Stimulated activated CD8-positive, alpha-beta memory T cell treated with anti-CD3 and anti-CD28 coated beads, Interleukin-2, amount 100 ng/mL, for 48 hours (primary cell): ENCODE results near the gene TANGO2.
"Not testable (repeated sequence)": the region's sequence is repeated elsewhere in the genome, so short reads cannot be mapped to it uniquely, and the experiment has no call there.

Experiments used
- DNase-seq, 2 donors: peaks; one replicate each; pipeline ENCODE4 v3.0.0-alpha.2; 2020; ENCODE audit warnings: low read depth in 2 of 2

Gene TANGO2

GRCh38 chr22:20063271-20064139 lies 42.6 kb downstream of the TANGO2 start:
- no peak for DNase-seq

DNA sequence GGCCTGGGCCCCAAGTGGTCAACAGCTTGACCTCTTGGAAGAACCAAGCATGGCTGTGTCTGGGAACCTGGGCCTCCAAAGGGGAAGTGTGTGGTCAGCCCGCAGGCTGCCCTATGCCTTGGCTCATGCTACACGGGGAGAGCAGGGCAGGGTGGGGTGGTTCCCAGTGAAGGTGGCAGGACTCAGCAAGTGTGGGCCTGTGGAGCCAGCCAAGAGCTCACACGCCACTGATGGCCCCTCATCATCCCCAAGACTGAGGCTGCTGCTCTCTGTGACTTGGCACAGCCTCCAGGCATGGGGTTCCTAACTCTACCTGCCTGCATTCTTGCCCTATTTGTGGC lies 43.2 kb downstream of the TANGO2 start:
- no peak for DNase-seq

DNA sequence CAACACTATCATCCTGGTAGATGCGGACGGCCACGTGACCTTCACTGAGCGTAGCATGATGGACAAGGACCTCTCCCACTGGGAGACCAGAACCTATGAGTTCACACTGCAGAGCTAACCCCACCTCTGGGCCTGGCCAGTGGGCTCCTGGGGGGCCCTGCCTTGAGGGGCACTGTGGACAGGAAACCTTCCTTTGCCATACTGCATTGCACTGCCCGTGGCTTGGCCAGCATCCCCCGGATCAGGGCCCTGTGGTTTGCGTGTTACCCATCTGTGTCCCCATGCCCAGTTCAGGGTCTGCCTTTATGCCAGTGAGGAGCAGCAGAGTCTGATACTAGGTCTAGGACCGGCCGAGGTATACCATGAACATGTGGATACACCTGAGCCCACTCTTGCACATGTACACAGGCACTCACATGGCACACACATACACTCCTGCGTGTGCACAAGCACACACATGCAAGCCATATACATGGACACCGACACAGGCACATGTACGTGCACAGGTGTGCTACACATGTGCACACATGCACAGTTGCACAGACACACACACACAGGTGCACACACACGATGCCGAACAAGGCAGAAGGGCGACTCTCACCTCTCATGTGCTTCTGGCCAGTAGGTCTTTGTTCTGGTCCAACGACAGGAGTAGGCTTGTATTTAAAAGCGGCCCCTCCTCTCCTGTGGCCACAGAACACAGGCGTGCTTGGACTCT lies 43.8 kb downstream of the TANGO2 start:
- no peak for DNase-seq

DNA sequence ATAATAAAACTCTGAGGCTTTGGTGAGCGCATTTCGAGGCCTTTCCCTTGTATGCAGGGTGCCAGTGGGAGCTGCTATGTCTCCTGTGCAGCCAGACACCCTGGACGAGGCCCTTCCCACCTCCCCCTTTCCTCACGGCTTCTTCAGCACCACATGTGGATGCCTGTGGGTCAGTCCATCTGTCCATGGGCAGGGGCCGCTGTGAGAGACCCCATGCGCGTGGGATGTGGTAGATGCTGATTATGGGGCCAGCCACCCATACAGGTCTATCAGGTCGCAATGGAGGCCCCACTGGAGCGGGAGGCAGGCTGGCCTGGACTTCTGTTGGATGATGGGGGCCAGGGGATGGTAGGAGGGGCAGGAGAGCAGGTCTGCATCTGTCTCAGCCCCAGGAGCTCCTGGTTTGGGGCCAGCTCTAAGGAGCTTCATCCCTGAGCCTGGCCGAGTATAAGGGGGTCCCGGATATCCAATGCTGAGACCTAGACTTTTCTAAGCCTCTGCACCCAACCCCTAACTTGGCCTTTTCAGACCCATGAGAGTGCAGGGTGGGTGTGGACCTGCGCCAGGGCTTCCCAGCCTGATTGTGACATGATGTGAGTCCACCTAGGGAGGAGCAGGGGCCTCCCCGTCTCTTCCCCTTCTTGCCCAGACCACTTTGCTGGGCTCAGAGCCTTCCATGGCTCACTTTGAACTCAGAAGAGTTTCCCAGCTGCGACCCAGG lies 45.1 kb downstream of the TANGO2 start:
- no peak for DNase-seq

DNA sequence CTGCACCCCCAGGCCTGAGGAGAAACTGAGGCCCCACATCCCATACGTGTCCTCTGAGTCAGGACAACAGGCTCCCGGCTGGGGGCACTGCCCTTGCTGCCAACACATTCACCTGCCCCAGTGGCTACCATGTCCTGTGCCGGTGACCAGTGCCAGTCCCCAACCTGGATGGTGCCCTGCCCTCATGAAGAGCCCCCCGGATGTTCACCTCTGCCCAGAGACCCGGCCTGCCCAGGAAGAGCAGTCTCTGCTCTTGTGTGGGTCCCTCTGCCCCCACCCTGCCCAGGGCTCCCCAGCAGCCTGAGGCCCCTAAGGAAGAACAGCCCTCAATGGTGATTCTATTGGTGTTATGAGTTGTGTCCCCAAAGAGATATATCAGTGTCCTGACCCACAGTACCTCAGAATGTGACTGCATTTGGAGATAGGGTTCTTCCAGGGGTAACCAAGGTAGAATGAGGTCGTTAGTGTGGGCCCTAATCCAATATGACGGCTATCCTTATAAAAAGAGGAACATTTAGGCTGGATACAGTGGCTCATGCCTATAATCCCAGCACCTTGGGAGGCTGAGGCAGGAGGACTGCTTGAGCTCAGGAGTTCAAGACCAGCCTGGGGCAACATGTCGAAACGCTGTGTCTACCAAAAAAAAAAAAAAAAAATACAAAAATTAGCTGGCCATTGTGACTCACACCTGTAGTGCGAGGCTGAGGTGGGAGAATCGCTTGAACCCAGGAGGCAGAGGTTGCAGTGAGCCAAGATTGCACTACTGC lies 45.9 kb downstream of the TANGO2 start:
- DNase-seq = no peak

GRCh38 chr22:20067384-20067682 lies 46.4 kb downstream of the TANGO2 start:
- not testable (repeated sequence) for DNase-seq

- DNase-seq = no peak
Observed at GRCh38 chr22:20068640-20069039, 47.7 kb downstream of the TANGO2 start.

DNA sequence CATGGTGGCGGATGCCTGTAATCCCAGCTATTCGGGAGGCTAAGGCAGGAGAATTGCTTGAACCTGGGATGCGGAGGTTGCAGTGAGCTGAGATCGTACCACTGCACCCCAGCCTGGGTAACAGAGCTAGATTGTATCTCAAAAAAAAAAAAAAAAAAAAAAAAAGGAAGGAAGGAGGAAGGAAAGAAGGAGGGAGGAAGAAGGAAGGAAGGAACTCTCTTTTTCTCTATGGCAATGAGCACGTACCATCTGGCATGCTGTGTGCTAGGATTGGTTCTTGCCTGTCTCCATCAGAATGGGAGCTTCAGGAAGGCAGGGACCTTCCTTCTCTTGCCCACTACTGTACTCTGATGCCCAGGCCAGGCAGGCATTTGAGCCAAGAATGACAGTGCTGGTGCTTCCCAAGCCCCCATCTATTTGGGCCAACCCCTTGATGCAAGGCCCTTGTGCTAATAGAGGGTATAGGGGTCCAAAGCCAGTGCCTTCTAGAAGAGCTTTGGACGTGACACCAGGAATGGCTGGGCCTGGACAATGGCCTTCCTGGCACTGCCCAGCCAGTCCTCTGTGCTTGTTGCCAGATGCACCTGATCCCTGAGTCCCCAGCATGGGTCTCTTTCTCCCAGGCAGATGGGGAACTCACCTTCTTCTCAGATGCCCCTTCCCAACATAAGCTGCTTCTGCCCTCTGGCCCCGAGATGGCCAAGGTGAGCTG lies 48.6 kb downstream of the TANGO2 start:
- DNase-seq = no peak

- DNase-seq = no peak
Observed at GRCh38 chr22:20071524-20071972, 50.6 kb downstream of the TANGO2 start.

DNA sequence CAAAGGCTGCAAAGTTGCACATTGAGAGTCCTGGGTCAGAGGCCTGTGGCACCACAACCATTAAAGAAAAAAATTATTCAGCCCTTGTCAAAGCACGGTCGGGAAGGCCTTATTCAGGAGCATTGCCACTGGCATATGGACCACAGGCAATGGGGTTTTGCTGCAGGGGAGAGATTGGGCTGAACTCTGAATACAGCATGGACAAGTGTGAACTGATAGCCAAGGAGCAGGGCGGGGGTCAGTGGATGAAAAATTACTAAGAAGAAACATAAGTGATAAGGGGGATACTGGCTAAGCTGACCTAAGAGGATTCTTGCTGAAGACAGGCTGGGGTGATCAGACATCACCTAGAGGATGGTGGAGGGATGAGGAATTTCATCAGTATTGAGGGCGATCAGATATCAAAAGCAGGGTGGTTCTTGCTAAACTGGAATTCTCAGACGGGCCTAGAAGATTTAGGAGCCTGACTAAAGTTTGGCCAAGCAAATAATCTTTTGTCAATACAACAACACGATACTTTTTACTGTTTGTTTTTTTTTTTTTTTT lies 55.8 kb downstream of the TANGO2 start:
- DNase-seq = no peak

DNA sequence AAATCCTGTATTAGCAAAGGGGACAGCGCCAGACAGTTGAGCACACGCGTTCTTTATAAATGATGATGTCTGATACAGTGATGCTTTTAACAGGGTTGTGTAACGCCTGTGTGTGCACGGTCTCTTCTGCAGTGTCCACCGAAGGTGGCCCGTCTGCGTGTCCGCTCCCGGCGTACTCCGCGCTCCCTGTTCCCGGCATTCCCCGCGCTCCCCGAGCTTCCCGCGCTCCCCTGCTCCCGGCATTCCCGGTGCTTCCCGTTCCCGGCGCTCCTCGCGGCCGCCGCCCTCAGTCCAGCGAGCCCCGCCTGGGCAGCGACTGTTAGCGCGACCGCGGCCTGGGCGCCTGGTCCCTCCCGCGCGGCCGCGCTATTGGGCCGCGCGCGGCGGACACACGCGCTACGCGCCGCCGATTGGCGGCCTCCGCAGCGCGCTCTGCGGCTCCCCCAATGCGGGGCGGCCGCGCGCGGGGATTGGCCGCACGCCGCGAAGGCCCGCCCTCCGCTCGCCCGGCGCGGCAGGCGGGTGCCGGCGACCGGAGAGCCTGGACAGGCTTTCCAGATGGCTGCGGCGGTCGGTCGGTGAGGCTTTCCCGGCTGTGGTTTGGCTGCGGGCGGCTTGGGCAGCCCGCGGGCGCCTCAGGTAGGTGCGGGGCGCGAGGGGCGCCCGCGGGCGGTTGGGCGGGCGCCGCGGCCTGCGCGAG lies 59.0 kb downstream of the TANGO2 start, which contains the start of gene DGCR8:
Gene DGCR8 (plus strand): TSS at position 497 of the 700 bp plus-strand sequence. CDS start 5,723 bp downstream, outside the sequence.
- peak; percentile 52 to 59 for DNase-seq

DNA sequence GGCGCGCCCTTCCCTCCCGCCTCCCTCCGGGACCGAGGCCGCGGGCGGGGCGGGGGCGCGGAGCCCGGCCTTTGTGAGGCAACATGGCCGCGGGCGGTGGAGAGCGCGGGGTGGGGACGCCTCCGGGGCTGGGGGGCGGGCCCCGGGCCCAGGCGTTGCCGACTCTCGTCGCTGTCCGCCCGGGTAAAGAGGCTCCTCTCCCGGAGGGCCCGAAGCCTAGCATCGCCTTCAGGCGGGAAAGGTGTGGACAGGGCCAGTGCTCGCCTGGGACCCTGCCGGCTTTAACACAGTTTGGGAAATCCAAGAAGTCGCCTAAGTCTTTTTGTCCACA lies 59.5 kb downstream of the TANGO2 start:
- peak; percentile 62 to 66 for DNase-seq

GRCh38 chr22:20080776-20081654 lies 60.1 kb downstream of the TANGO2 start:
- DNase-seq = no peak

DNA sequence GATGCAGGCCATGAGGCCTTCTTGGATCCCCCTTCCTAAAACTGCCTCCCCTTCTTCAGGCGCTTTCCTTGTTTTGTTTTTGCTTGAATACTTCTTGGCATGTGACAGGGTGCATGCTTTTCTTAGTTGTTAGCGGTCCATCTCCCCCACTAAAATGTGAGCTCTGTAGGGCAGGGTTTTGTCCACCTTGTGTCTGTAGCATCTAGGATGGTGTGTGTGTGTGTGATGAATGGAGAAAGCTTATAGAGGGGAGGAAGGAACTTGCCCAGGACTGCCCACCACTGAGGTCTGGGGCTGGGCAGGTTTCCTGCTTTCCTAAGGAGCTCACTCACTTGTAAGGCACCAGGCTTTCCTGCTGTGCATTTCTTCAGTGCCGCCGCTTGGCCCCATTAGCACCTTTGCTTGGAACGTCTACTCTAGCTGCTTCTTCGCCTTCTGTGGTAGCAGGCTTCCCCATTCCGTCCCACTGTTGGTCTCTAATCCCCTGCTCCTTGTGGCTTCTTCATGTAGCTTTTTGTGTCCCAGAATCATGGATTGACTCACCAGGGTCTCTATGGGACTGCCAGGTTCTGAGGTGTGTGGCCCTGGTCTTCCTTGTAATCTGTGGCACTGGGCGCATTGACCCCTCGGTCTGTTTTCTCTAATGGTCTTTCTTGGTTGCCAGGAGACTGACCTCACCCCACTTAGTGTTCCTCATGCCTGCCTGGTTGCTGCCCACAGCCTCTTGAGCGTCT lies 62.4 kb downstream of the TANGO2 start:
- no peak for DNase-seq

DNA sequence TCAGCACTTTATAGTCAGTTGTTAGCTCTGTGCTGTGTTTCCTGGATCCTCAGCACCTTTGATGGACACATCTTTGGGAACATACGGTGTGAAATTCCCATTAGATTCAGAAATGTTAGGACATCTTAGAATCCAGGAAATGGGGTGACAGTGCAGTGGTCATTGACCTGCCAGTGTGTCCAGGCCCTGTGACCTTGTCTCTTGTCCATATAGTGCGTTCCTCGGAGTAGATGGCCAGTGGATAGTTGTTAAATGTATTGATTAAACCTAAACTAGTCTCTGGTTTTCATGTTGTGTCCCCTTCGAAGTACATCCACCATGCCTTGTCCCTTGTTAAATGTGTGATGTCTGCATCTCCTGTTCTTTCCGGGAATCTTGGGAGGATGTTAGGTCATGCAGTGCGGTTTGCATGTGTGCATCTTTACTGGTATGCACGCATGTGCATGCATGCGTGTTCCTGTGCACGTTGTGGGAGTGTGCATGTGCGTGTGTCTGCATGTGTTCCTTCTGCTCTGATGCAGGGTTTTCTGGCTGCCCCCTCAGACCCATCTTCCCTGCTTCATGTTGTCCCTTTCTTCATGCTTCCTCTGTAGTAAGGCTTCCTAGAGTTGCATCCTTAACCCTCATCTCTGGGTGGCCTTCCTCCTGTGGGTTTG lies 63.1 kb downstream of the TANGO2 start:
- no peak for DNase-seq

DNA sequence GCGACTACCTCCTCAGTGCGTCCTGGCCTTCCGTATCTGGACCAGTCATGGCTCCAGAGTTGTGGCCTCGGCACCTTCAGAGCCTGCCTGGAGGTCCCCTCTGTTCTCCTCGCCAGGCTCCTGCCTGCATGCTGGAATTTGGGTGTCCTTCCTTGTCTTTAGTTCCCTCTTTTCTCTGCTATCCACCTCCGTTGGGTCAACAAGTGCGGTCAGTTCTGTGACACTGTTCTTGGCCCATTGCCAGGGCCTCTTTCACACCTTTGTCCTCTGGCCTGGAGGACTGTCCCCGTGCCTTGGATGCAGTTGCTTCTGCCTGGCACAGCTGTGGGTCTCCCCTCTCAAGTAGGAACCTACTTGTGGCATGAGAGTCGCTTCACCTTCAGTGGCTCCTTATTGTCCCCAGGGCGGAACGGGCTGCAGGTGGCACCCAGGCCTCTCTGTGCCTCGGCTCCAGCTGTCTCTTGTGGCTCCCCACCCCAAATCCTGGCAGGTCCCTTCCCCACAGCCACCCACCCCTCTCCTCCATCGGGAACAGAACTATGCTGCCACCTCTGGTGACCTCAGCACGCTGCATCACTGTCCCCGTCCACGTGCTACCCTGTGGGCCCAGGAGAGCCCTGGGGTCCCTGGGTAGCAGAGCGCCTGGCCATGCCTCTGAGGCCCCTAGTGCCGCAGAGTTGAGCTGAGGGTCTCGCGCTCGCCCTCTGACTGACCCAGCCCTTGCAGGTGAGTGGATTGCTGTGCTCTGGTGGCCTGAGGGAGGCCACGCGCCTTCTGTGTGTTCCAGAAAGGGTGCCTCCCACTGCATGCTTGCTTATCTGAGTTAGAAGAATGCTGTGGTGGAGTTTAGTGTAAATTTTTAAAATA lies 63.9 kb downstream of the TANGO2 start:
- peak in 1 of 2 donors; percentile 22 for DNase-seq

GRCh38 chr22:20085651-20086050 lies 64.7 kb downstream of the TANGO2 start:
- DNase-seq = no peak
